Vagina (tissue), 2 donors: ENCODE measurements around the gene PTPRN2.

Experiments
- CTCF ChIP-seq, 3 experiments: fragments of 450-650 bp in 2 of 3; fragments of 200-600 bp in 1 of 3; sonication (generic) in 1 of 3; IDR thresholded peaks; one replicate each; pipeline ENCODE4 v1.5.1; 2017 to 2019; ENCODE audit warnings: antibody characterized with exemption in 3 of 3, mild to moderate bottlenecking in 2 of 3, moderate library complexity in 2 of 3
- POLR2A ChIP-seq, 2 donors: fragments of 450-650 bp; IDR thresholded peaks; one replicate each; pipeline ENCODE4 v1.6.1; 2017; ENCODE audit warnings: antibody characterized with exemption in 2 of 2, mild to moderate bottlenecking in 2 of 2, moderate library complexity in 2 of 2

GRCh38 chr7:158324397-158325360, 262.9 kb downstream of the PTPRN2 start:
- TF ChIP-seq CTCF (IDR thresholded peaks at IDR 0.05): no peak
- TF ChIP-seq POLR2A (IDR thresholded peaks at IDR 0.05): no peak
